HepG2 (cell line): ENCODE results near the gene ODC1. TPM values are rescaled to one million over a fixed set of nuclear protein-coding genes. Genes with fewer than 3 reads are reported as not detected.

Experiments
- FOXO1 ChIP-seq: sonication (generic); formaldehyde crosslinking; IDR thresholded peaks from 2 replicates; pipeline ENCODE4 v1.4.0; 2020; ENCODE audit warnings: missing genetic modification reagents
- GATA4 ChIP-seq: sonication (generic); IDR thresholded peaks from 2 replicates; pipeline ENCODE4 v1.6.1; 2016; ENCODE audit warnings: antibody characterized with exemption, low read depth, borderline replicate concordance
- HNRNPH1 ChIP-seq: fragments of 200-400 bp; formaldehyde crosslinking; optimal IDR thresholded peaks from 2 replicates; pipeline ENCODE3; 2017; ENCODE audit warnings: mild to moderate bottlenecking, low read depth, low read length
- HNRNPUL1 ChIP-seq: fragments of 200-400 bp; formaldehyde crosslinking; IDR thresholded peaks from 2 replicates; pipeline ENCODE4 v1.6.1; 2017; ENCODE audit warnings: low read depth, mild to moderate bottlenecking, low read length, moderate library complexity
- NCOA5 ChIP-seq: sonication (generic); formaldehyde crosslinking; IDR thresholded peaks from 2 replicates; pipeline ENCODE4 v1.4.0; 2020; ENCODE audit warnings: missing genetic modification reagents
- PHB2 ChIP-seq: fragments of 450-650 bp; IDR thresholded peaks from 2 replicates; pipeline ENCODE4 v1.6.1; 2018; ENCODE audit not compliant: partially characterized antibody
- RFX3 ChIP-seq: IDR thresholded peaks from 2 replicates; pipeline ENCODE4 v1.6.1; 2016; ENCODE audit warnings: missing biosample characterization, missing genetic modification reagents
- SKIL ChIP-seq: sonication (generic); formaldehyde crosslinking; IDR thresholded peaks from 2 replicates; pipeline ENCODE4 v1.8.0; 2022; ENCODE audit warnings: missing genetic modification reagents, mild to moderate bottlenecking, moderate library complexity, borderline replicate concordance
- ZBTB2 ChIP-seq: sonication (generic); formaldehyde crosslinking; IDR thresholded peaks from 2 replicates; pipeline ENCODE4 v1.8.0; 2022; ENCODE audit warnings: low read depth, missing genetic modification reagents
- ZBTB37 ChIP-seq: sonication (generic); formaldehyde crosslinking; IDR thresholded peaks from 2 replicates; pipeline ENCODE4 v1.4.0; 2020; ENCODE audit warnings: mild to moderate bottlenecking, missing genetic modification reagents
- ZEB1 ChIP-seq: IDR thresholded peaks from 2 replicates; pipeline ENCODE4 v1.6.1; 2012; ENCODE audit warnings: mild to moderate bottlenecking, low read depth, inconsistent platforms; ENCODE audit not compliant: insufficient replicate concordance
- ZMAT5 ChIP-seq: sonication (generic); formaldehyde crosslinking; IDR thresholded peaks from 2 replicates; pipeline ENCODE4 v1.5.0; 2020; ENCODE audit warnings: mild to moderate bottlenecking, low read depth, missing genetic modification reagents, borderline replicate concordance
- ZNF652 ChIP-seq: IDR thresholded peaks from 2 replicates; pipeline ENCODE4 v1.6.1; 2016; ENCODE audit warnings: low read depth, borderline replicate concordance
- ZNF850 ChIP-seq: sonication (generic); formaldehyde crosslinking; conservative IDR thresholded peaks from 2 replicates; pipeline ENCODE4 v1.9.0; 2021; ENCODE audit warnings: mild to moderate bottlenecking, missing genetic modification reagents
- polyA plus RNA-seq, 8 experiments: library from polyadenylated mRNA; depleted of rRNA in 3 of 8; stranded (reverse) in 7 of 8; unstranded in 1 of 8; fragments of >200 nt; fragmentation: Illumina TruSeq in 4 of 8; extraction: Trizol in 4 of 8; gene quantifications; 2 replicates each; pipeline versions ENCODE4 v1.2.1 to v1.2.3, GENCODE V29; 2011 to 2016; ENCODE audit warnings: low read depth in 4 of 8, missing spikeins in 1 of 8, mixed read lengths in 1 of 8; ENCODE audit not compliant: insufficient read depth in 1 of 8
- total RNA-seq, 5 experiments: library from RNA; depleted of rRNA; stranded (reverse); fragments of >200 nt; fragmentation: Illumina TruSeq; extraction: Trizol; gene quantifications; 2 replicates each; pipeline ENCODE4 v1.2.3, GENCODE V29; 2016; ENCODE audit warnings: low read depth in 1 of 5
- TF ChIP-seq, protein P1 (sequence below): sonication (generic); formaldehyde crosslinking; IDR thresholded peaks from 2 replicates; pipeline ENCODE4 v1.5.1; 2020; ENCODE audit warnings: mild to moderate bottlenecking, missing genetic modification reagents, borderline replicate concordance
- TF ChIP-seq, protein P2 (sequence below): sonication (generic); formaldehyde crosslinking; IDR thresholded peaks from 2 replicates; pipeline ENCODE4 v1.4.0; 2020; ENCODE audit warnings: missing genetic modification reagents

Gene ODC1
- total and polyA plus RNA-seq, 2 of the 13 experiments (the other 11 are each of a cell fraction or from before 2014, with no cell fraction given): 142 to 371 TPM

GRCh38 chr2:10400978-10401951 lies 46.9 kb downstream of the ODC1 start (continued):
- TF ChIP-seq, protein P1, sequence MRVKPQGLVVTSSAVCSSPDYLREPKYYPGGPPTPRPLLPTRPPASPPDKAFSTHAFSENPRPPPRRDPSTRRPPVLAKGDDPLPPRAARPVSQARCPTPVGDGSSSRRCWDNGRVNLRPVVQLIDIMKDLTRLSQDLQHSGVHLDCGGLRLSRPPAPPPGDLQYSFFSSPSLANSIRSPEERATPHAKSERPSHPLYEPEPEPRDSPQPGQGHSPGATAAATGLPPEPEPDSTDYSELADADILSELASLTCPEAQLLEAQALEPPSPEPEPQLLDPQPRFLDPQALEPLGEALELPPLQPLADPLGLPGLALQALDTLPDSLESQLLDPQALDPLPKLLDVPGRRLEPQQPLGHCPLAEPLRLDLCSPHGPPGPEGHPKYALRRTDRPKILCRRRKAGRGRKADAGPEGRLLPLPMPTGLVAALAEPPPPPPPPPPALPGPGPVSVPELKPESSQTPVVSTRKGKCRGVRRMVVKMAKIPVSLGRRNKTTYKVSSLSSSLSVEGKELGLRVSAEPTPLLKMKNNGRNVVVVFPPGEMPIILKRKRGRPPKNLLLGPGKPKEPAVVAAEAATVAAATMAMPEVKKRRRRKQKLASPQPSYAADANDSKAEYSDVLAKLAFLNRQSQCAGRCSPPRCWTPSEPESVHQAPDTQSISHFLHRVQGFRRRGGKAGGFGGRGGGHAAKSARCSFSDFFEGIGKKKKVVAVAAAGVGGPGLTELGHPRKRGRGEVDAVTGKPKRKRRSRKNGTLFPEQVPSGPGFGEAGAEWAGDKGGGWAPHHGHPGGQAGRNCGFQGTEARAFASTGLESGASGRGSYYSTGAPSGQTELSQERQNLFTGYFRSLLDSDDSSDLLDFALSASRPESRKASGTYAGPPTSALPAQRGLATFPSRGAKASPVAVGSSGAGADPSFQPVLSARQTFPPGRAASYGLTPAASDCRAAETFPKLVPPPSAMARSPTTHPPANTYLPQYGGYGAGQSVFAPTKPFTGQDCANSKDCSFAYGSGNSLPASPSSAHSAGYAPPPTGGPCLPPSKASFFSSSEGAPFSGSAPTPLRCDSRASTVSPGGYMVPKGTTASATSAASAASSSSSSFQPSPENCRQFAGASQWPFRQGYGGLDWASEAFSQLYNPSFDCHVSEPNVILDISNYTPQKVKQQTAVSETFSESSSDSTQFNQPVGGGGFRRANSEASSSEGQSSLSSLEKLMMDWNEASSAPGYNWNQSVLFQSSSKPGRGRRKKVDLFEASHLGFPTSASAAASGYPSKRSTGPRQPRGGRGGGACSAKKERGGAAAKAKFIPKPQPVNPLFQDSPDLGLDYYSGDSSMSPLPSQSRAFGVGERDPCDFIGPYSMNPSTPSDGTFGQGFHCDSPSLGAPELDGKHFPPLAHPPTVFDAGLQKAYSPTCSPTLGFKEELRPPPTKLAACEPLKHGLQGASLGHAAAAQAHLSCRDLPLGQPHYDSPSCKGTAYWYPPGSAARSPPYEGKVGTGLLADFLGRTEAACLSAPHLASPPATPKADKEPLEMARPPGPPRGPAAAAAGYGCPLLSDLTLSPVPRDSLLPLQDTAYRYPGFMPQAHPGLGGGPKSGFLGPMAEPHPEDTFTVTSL (CRISPR knock-in tag): peak; percentile 58; the same call in 1 of the 2 replicates
- TF ChIP-seq ZEB1: peak; percentile 74
- no peak for TF ChIP-seq HNRNPUL1
- no peak for TF ChIP-seq ZBTB2
- TF ChIP-seq SKIL (CRISPR knock-in tag): peak; percentile 68
- TF ChIP-seq HNRNPH1: no peak
- TF ChIP-seq ZBTB37 (CRISPR knock-in tag): peak; percentile 79; the same call in 1 of the 2 replicates
- no peak for TF ChIP-seq ZNF652
- TF ChIP-seq GATA4: no peak
- TF ChIP-seq, protein P2, sequence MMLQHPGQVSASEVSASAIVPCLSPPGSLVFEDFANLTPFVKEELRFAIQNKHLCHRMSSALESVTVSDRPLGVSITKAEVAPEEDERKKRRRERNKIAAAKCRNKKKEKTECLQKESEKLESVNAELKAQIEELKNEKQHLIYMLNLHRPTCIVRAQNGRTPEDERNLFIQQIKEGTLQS (CRISPR knock-in tag): no peak
- no peak for TF ChIP-seq RFX3 (CRISPR knock-in tag)
- no peak for TF ChIP-seq ZMAT5 (CRISPR knock-in tag)
- TF ChIP-seq FOXO1 (CRISPR knock-in tag): peak; percentile 55; the same call in 1 of the 2 replicates
- no peak for TF ChIP-seq ZNF850 (CRISPR knock-in tag)
- TF ChIP-seq NCOA5 (CRISPR knock-in tag): no peak
- TF ChIP-seq PHB2: no peak
